KMS-11 (cell line): ENCODE results near the gene SEPTIN2.
"Not testable (repeated sequence)": the region's sequence is repeated elsewhere in the genome, so short reads cannot be mapped to it uniquely, and the experiment has no call there.

Source experiments
- H2AFZ ChIP-seq: fragments of 200-600 bp; sonication (generic); 2 replicates; pipeline ENCODE4 v1.6.1; 2016; ENCODE audit warnings: antibody characterized with exemption, mixed run types, low read depth
- H3K27ac ChIP-seq: fragments of 200-600 bp; sonication (generic); 2 replicates; pipeline ENCODE4 v1.6.1; 2016; ENCODE audit warnings: mild to moderate bottlenecking, mixed run types
- H3K27me3 ChIP-seq: fragments of 200-600 bp; sonication (generic); 2 replicates; pipeline ENCODE4 v1.6.1; 2017; ENCODE audit warnings: mild to moderate bottlenecking, low read depth, mixed run types, moderate library complexity; ENCODE audit not compliant: insufficient read depth
- H3K36me3 ChIP-seq: fragments of 200-600 bp; sonication (generic); 2 replicates; pipeline ENCODE4 v1.6.1; 2017; ENCODE audit warnings: mild to moderate bottlenecking, mixed run types; ENCODE audit not compliant: insufficient read depth
- H3K4me1 ChIP-seq: fragments of 200-600 bp; sonication (generic); 2 replicates; pipeline ENCODE4 v1.6.1; 2016; ENCODE audit warnings: mild to moderate bottlenecking, low read depth, mixed run types; ENCODE audit not compliant: poor library complexity, severe bottlenecking
- H3K4me2 ChIP-seq: fragments of 200-600 bp; sonication (generic); 2 replicates; pipeline ENCODE4 v1.7.0; 2016; ENCODE audit warnings: mild to moderate bottlenecking, mixed run types
- H3K4me3 ChIP-seq: fragments of 200-600 bp; sonication (generic); IDR thresholded peaks from 2 replicates; pipeline ENCODE4 v1.6.1; 2017; ENCODE audit warnings: low read depth, low read length, mixed read lengths; ENCODE audit not compliant: insufficient read depth
- H3K79me2 ChIP-seq: fragments of 200-600 bp; sonication (generic); 2 replicates; pipeline ENCODE4 v1.6.1; 2016; ENCODE audit warnings: low read depth, mixed run types; ENCODE audit not compliant: insufficient read depth
- H3K9ac ChIP-seq: fragments of 200-600 bp; sonication (generic); 2 replicates; pipeline ENCODE4 v1.6.1; 2016; ENCODE audit warnings: mild to moderate bottlenecking, mixed run types
- H4K20me1 ChIP-seq: fragments of 200-600 bp; sonication (generic); 2 replicates; pipeline ENCODE4 v1.6.1; 2016; ENCODE audit warnings: mild to moderate bottlenecking, mixed run types; ENCODE audit not compliant: insufficient read depth
- CTCF ChIP-seq: fragments of 200-600 bp; sonication (generic); conservative IDR thresholded peaks from 2 replicates; pipeline ENCODE4 v1.6.1; 2017; ENCODE audit warnings: low read depth, mild to moderate bottlenecking, antibody characterized with exemption, low read length, moderate library complexity, mixed read lengths

The SEPTIN2 gene

DNA sequence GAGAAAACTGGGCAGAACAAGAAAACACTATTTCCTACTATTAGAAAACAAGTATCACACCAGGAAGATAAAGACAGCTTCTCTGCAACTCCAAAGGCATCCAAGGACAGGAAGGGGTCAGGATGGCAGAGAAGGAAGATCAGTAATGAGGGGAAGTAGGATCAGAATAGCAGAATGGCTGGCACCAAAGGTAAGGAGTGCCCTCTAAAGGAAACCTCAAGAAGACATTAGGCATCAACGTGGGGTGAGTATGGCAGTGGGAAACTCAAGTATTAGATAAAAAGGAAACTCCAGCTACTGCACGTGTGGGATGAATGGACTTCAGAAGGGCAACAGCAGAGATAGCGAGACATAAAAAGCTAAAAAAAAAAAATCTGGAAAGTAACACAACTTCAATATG, 26.1 kb upstream of the SEPTIN2 start:
- Histone ChIP-seq H3K4me2 (no peak overlapping the region), H3K9ac (no peak overlapping the region), H2AFZ (no peak overlapping the region), H3K36me3 (no peaks in the 10 kb centered on the region), H4K20me1 (no peaks in the 10 kb centered on the region), H3K4me3 (no peak overlapping the region), H3K4me1 (peaks cover 17% of the 10 kb centered on the region), H3K79me2 (peaks cover 89% of the 10 kb centered on the region), H3K27ac (no peak overlapping the region), H3K27me3 (no peaks in the 10 kb centered on the region)
- no peak for TF ChIP-seq CTCF

GRCh38 chr2:241291153-241291552, 24.6 kb upstream of the SEPTIN2 start:
- H2AFZ ChIP-seq = no peak overlapping the region
- H3K36me3 ChIP-seq = no peaks in the 10 kb centered on the region
- H4K20me1 ChIP-seq = no peaks in the 10 kb centered on the region
- H3K4me3 ChIP-seq = no peak overlapping the region
- H3K9ac ChIP-seq = no peak overlapping the region
- no peaks in the 10 kb centered on the region for H3K27me3 ChIP-seq
- no peak overlapping the region for H3K4me2 ChIP-seq
- peaks cover 92% of the 10 kb centered on the region for H3K79me2 ChIP-seq
- H3K4me1 ChIP-seq = peaks cover 17% of the 10 kb centered on the region
- no peak for TF ChIP-seq CTCF
- no peak overlapping the region for H3K27ac ChIP-seq

DNA sequence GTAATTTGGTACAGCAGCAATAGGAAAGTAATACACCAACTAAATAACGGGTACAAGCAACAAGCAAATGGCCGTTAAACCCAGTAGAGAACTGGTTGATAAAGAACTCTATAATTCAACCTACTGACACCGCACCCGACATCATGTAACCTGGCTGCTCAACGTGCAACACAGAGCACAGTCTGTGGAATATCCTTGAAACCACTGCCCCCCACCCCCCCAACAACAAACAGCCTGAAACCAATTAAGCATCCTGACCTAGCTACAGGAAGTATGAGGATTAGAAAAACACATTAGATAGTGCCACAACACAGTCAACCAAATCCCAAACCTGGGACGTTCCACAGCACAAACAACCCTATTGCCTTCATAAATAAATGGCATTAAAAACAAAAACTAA, 23.7 kb upstream of the SEPTIN2 start:
- no peak overlapping the region for H3K4me2 ChIP-seq
- TF ChIP-seq CTCF = no peak

DNA sequence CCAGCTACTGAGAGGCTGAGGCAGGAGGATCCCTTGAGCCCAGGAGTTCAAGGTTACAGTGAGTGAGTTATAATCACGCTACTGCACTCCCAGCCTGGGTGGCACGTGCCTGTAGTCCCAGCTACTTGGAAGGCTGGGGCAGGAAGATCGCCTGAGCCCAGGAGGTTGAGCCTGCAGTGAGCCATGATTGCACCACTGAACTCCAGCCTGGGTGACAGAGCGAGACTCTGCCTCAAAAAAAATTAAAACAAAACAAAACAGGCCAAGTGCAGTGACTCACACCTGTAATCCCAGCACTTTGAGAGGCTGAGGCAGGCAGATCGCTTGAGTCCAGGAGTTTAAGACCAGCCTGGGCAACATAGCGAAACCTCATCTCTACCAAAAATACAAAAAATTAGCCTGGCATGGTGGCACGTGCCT, 22.3 kb upstream of the SEPTIN2 start:
- Histone ChIP-seq H3K4me1 (peaks cover 18% of the 10 kb centered on the region), H3K79me2 (peaks cover 94% of the 10 kb centered on the region)
- not testable (repeated sequence) for H3K4me2 ChIP-seq, H3K4me3 ChIP-seq, H2AFZ ChIP-seq, H3K36me3 ChIP-seq, H3K27me3 ChIP-seq, H3K27ac ChIP-seq, H3K9ac ChIP-seq, H4K20me1 ChIP-seq

More for the DNA sequence above, 23.7 kb upstream of the SEPTIN2 start:
- Histone ChIP-seq H3K79me2 (peaks cover 93% of the 10 kb centered on the region), H3K27ac (no peak overlapping the region), H3K4me1 (peaks cover 17% of the 10 kb centered on the region), H3K4me3 (no peak overlapping the region), H3K27me3 (no peaks in the 10 kb centered on the region), H2AFZ (no peak overlapping the region), H4K20me1 (no peaks in the 10 kb centered on the region), H3K36me3 (no peaks in the 10 kb centered on the region), H3K9ac (no peak overlapping the region)

DNA sequence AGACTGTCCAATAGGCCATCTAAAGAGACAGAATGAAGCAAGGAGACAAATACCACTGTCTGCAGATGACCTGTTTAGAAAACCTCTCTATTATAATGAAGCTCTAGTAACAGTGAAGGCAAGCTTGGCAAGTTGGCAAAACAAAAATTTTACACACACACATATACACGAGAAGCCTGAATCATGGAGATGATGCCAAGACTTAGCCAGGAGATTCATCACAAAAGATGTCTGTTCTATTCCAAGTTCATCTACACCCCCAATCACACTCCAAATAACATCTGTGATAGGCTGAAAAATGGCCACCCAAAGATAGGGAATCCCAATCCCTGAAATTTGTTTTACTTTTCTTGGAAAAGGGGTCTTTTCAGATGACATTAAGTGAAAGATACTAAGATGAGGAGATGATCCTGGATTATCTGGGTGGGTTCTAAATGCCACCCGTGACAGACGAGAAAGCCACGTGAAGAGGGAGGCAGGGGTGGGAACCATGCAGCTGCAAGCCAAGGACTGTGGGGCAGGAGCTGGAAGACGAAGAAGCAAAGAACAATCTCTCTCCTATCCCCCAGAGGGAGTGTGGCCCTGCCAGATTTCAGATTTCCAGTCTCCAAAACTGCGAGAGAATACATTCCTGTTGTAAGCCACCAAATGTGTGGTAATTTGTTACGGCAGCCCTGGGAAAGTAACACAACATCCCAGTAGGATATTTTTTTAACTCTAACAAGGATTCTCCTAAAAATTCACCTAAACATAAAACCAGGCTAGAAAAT, 20.2 kb upstream of the SEPTIN2 start:
- Histone ChIP-seq H3K27ac (no peak overlapping the region), H4K20me1 (no peaks in the 10 kb centered on the region; the same call in 1 of the 2 replicates), H3K4me2 (no peak overlapping the region), H3K9ac (no peak overlapping the region), H3K4me1 (peaks cover 28% of the 10 kb centered on the region), H2AFZ (no peak overlapping the region), H3K27me3 (no peaks in the 10 kb centered on the region), H3K79me2 (peaks cover 96% of the 10 kb centered on the region), H3K36me3 (no peaks in the 10 kb centered on the region), H3K4me3 (no peak overlapping the region)
- no peak for TF ChIP-seq CTCF
